RWPE1 (cell line): ENCODE data around the gene MAN2A2.
"Not testable (repeated sequence)": the region's sequence is repeated elsewhere in the genome, so short reads cannot be mapped to it uniquely, and the experiment has no call there.

Experiments used
- CTCF ChIA-PET: fragments of 350-600 bp; sonication (Branson Sonifier 250); formaldehyde crosslinking; extraction: SDS; loops from one replicate; lab custom pipeline; 2021; lab: Yijun Ruan, JAX
- POLR2A ChIA-PET: fragments of 400-600 bp; formaldehyde crosslinking; extraction: SDS; loops from one replicate; lab custom pipeline; 2020; ENCODE audit warnings: antibody characterized with exemption; ENCODE audit not compliant: low non-redundant PET; lab: Yijun Ruan, JAX
- DNase-seq: peaks from one replicate; pipeline ENCODE4 v3.0.0; 2012; ENCODE audit warnings: low spot score
- H3K27ac ChIP-seq: fragments of 450-650 bp; 2 replicates; pipeline ENCODE4 v1.5.1; 2017
- TF ChIP-seq, protein P1 (sequence below): fragments of 450-650 bp; conservative IDR thresholded peaks from 2 replicates; pipeline ENCODE4 v1.5.1; 2017; ENCODE audit warnings: low read depth, mild to moderate bottlenecking

MAN2A2 gene

DNA sequence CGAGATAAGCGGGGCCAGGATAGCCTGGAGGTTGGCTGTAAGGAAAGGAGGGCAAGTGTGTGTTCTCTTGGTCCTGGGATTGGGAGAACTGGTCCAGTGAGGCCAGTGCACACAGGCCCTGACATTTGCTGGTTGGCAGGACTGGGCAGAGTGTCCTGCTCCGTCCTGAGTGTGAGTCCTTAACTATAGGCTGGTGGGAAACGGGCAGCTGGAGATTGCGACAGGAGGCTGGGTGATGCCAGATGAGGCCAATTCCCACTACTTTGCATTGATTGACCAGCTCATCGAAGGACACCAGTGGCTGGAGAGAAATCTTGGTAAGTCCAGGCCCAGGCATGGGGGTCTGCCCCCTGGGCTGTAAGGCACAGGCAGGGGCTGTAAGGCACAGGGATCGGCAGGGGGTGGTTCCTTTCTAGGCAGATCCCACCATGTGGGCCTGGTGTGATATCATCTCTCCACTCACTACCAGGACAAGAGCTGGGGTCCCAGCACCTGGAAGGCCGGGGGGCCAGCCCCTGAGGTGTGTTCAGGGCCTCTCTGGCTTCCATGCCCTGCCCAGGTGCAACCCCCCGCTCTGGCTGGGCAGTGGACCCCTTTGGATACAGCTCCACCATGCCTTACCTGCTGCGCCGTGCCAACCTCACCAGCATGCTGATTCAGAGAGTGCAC is 3.2 kb downstream of the MAN2A2 start:
- H3K27ac ChIP-seq: no peak overlapping the region
- no peak for DNase-seq
- TF ChIP-seq, protein P1, sequence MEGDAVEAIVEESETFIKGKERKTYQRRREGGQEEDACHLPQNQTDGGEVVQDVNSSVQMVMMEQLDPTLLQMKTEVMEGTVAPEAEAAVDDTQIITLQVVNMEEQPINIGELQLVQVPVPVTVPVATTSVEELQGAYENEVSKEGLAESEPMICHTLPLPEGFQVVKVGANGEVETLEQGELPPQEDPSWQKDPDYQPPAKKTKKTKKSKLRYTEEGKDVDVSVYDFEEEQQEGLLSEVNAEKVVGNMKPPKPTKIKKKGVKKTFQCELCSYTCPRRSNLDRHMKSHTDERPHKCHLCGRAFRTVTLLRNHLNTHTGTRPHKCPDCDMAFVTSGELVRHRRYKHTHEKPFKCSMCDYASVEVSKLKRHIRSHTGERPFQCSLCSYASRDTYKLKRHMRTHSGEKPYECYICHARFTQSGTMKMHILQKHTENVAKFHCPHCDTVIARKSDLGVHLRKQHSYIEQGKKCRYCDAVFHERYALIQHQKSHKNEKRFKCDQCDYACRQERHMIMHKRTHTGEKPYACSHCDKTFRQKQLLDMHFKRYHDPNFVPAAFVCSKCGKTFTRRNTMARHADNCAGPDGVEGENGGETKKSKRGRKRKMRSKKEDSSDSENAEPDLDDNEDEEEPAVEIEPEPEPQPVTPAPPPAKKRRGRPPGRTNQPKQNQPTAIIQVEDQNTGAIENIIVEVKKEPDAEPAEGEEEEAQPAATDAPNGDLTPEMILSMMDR: no peak
- POLR2A ChIA-PET: no interaction called here
- CTCF ChIA-PET: interaction anchor here (0.6 to 1.5 kb wide), 3 partner anchors 20 to 258 kb away, joined by 3 to 8 read pairs (median 8); no protein-coding TSS in a partner anchor

DNA sequence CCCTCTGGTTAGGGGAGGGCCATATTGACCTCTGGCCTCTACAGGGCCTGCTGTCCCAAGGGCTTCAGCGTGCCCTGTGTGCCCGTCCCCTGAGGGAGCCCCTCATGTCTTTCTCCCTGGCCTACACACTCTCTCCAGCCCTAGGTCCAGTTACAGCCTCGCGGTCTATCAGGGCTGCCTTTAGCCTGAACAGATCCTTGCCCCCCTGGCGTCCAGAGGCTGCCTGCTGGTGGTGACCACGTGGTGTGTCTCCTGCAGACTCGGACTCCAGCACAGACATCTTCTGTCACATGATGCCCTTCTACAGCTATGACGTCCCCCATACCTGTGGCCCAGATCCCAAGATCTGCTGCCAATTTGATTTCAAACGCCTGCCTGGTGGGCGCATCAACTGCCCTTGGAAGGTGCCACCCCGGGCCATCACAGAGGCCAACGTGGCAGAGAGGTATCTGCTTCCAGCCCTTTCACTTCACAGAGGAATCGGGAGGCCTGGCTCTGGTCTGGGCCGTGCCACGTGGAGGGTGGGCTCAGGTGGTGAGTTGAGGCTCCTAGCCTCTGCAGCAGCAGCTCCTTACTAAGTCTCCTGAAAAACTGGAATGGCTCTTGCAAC is 4.1 kb downstream of the MAN2A2 start:
- no peak overlapping the region for H3K27ac ChIP-seq
- ChIA-PET CTCF (no interaction called here), POLR2A (interaction anchor here (0.5 kb wide), 1 partner anchor 20 kb away, joined by 4 read pairs; no protein-coding TSS in a partner anchor)
- TF ChIP-seq, protein P1: no peak
- no peak for DNase-seq

GRCh38 chr15:90907838-90908507 is 4.9 kb downstream of the MAN2A2 start:
- H3K27ac ChIP-seq: no peak overlapping the region
- ChIA-PET CTCF (no interaction called here), POLR2A (interaction anchor here (0.5 kb wide), 1 partner anchor 19 kb away, joined by 4 read pairs; no protein-coding TSS in a partner anchor)
- DNase-seq: no peak
- TF ChIP-seq, protein P1: no peak

DNA sequence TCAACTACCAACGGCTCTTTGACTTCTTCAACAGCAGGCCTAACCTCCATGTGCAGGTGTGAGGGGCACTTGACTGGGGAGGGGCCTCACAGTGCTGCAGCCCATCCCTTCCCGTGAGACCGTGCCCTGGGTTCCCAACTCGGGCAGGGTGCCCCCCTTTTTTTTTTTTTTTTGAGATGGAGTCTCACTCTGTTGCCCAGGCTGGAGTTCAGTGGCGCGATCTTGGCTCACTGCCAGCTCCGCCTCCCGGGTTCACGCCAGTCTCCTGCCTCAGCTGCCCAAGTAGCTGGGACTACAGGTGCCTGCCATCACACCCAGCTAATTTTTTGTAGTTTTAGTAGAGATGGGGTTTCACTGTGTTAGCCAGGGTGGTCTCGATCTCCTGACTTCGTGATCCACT is 6.3 kb downstream of the MAN2A2 start:
- not testable (repeated sequence) for DNase-seq
- CTCF ChIA-PET: interaction anchor here (0.6 to 0.7 kb wide), 2 partner anchors 124 to 147 kb away, joined by 3 read pairs; no protein-coding TSS in a partner anchor

DNA sequence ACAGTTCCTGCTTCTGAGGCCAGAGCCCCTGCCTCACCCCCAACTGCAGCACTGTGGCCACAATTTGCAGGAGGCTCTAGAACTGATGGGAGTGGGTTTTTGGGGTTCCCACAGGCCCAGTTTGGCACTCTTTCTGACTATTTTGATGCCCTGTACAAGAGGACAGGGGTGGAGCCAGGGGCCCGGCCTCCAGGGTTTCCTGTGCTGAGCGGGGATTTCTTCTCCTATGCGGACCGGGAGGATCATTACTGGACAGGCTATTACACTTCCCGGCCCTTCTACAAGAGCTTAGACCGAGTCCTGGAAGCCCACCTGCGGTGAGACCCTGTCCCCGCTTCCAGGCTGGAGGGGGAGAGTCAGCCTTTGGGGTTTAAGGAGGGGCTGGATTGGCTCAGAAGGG is 6.9 kb downstream of the MAN2A2 start:
- POLR2A ChIA-PET: no interaction called here

More for the DNA sequence above, 6.3 kb downstream of the MAN2A2 start:
- H3K27ac ChIP-seq, POLR2A ChIA-PET: not testable (repeated sequence)

DNA sequence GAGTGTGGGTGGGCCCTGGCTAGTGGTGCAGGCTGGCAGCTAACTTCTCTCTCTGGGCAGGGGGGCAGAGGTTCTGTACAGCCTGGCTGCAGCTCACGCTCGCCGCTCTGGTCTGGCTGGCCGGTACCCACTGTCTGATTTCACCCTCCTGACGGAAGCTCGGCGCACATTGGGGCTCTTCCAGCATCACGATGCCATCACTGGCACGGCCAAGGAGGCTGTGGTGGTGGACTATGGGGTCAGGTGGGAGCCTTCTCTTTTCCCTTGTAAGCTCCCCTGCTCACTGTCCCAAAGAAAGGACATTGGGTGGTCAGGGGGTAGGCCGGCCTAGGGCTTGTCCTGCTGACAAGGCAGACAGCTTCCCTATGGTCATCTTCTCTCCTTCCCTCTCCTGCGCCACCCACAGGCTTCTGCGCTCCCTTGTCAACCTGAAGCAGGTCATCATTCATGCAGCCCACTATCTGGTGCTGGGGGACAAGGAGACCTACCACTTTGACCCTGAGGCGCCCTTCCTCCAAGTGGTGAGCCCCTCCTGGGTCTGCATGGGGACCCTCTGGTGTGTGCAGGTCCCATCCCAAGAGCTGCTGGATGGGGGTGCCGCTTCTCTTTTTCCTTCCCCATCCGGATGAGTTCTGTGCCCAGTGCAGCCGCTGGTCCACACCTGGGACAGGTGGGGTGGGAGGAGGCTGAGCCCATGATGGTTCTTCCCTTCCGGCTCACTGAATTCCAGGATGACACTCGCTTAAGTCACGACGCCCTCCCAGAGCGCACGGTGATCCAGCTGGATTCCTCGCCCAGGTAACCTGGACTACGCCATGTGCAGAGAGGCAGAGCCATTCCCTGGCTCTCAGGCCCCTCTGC is 7.6 kb downstream of the MAN2A2 start:
- ChIA-PET POLR2A (interaction anchor here (0.5 kb wide), 1 partner anchor 19 kb away, joined by 3 read pairs; no protein-coding TSS in a partner anchor), CTCF (interaction anchor here (0.6 to 0.7 kb wide), 3 partner anchors 15 to 360 kb away, joined by 3 to 6 read pairs (median 3); no protein-coding TSS in a partner anchor)
- H3K27ac ChIP-seq: no peak overlapping the region
- no peak for DNase-seq
- TF ChIP-seq, protein P1: no peak

More for the DNA sequence above, 6.9 kb downstream of the MAN2A2 start:
- CTCF ChIA-PET: interaction anchor here (0.6 to 0.7 kb wide), 2 partner anchors 16 to 146 kb away, joined by 3 to 6 read pairs; no protein-coding TSS in a partner anchor
- TF ChIP-seq, protein P1: no peak
- H3K27ac ChIP-seq: no peak overlapping the region
- DNase-seq: no peak
